CD4-positive, alpha-beta T cell treated with Interferon alpha-2 for 1 hour (primary cell): ENCODE data around the gene SLC66A3.

ENCODE experiments used
- DNase-seq, 2 donors: peaks; one replicate each; pipeline ENCODE4 v3.0.0-alpha.2; 2020 to 2022

SLC66A3 gene

GRCh38 chr2:11140492-11140891 lies 14.8 kb upstream of the SLC66A3 start:
- no peak for DNase-seq

DNA sequence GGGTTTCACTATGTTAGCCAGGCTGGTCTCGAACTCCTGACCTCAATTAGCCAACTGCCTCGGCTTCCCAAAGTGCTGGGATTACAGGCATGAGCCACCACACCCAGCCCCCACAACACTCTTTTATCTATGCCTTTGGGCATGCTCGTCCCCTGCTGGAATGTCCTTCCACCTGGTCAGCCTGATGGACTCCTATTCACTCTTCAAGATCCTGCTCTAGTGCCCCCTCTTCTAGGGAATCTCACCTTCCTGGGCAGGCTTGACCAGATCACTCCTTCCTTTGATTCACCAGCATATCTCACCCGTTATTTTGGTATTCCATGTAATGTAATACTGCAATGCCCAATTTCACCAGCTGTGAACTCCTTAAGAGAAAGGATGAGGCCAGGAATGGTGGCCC lies 13.9 kb upstream of the SLC66A3 start:
- no peak for DNase-seq

DNA sequence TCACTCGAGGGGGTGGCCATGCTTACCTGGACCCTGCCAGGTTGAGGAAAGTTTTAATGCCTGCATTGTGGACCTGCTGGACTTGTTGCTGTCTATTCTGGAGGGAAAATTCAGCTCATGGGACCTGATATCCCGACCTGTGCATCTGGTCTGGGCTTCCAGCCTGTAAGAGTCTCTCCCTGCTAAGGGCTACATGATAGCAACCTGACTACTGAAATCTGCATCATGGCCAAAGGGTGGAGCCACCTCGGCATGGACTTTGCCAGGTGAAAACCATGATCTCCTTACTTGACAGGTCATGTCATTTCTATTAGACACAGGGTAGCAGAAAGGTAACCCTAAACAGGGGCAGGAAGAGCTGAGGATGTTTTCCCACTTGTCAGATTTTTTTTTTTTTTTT lies 12.9 kb upstream of the SLC66A3 start:
- no peak for DNase-seq

DNA sequence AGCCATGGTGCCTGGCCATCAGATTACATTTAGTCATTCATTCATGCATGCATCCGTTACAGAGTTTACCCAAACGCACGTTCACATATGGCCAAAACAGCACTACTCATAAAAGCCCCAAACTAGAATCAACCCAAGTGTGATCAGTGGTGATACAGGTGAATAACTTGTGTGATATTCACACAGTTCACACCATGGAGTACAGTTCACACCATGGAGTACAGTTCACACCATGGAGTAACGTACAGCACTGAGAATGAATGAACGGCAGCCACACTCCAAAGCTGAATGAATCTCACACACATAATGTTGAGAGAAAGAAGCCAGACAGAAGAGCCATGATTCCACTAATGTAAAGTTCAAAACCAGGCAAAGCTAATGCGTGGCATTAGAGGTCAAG lies 12.3 kb upstream of the SLC66A3 start:
- no peak for DNase-seq

GRCh38 chr2:11144077-11144737 lies 11.1 kb upstream of the SLC66A3 start:
- DNase-seq: no peak

DNA sequence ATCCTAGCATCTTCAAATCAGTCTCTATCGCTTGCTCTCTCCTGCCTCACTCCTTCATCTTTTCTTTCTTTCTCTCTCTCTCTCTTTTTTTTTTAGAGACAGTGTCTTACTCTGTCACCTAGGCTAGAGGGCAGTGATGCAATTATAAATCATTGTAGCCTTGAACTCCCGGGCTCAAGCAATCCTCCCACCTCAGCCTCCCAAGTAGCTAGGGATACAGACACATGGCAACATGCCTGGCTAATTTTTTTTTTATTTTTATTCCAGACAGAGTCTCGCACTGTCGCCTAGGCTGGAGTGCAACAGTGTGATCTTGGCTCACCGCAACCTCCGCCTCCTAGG lies 10.6 kb upstream of the SLC66A3 start:
- no peak for DNase-seq

- no peak for DNase-seq
Observed at GRCh38 chr2:11145350-11145749, 9.9 kb upstream of the SLC66A3 start.

GRCh38 chr2:11146076-11146475 lies 9.2 kb upstream of the SLC66A3 start:
- no peak for DNase-seq

DNA sequence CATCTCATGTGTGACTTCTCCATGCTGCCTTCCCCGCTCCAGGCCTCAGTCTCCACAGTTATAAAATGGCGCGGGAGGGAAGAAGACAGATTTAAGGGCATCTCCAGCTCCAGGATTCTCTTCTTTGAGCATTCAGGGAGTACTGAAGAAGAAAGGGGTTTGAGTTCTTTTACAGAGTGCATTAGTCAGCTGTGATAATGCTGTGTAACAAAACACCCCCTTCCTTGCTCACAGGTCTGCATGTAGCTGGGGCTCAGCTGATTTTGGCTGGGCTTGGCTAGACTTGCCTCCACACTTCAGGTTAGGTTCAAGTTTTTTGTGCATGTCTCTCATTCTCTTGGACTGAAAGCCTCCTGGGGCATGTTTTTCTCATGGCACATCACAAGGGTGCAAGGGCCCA lies 8.0 kb upstream of the SLC66A3 start:
- no peak for DNase-seq

DNA sequence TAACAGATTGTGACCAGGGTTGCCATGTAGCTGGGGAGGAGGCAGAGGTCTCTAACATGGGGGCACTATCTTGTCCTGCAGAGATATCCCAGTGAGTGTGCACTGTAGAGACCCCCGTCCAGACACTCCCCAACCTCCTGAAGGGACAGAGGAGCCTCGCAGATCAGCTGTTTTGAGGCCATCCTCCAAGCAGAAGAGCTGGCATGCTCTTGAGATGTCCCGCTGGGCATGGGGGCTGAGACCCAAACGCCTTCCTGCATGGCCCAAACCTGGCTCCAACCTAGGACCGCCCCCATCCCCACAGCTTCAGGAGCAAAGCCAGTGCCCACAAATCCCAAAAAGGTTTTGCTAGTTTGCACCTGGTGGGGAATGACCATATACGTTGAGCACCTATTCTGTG lies 2.7 kb upstream of the SLC66A3 start:
- DNase-seq: no peak

GRCh38 chr2:11154016-11154922 lies 998 bp upstream of the SLC66A3 start:
- DNase-seq: no peak

DNA sequence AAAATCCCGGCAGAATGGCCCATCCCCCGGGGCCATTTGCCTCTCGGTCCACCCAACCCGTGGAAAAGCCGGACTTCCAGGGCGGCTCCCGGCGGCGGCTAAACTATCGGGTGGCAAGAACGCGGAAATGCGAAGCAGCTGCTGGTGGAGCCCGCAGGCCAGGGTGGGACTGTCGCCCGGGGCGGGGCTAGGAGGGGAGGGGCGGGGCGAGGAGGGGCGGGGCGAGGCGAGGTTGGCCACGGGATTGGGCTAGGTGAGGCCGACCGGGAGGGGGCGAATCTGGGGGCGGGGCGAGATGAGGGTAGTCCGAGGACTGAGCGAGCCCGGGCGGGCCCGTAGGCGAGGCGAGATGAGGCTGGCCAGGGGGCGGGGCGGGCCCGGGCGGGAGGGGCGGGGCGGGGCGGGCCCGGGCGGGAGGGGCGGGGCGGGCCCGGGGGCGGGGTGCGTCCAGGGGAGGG lies 315 bp upstream of the SLC66A3 start:
- DNase-seq: peak; percentile 98

DNA sequence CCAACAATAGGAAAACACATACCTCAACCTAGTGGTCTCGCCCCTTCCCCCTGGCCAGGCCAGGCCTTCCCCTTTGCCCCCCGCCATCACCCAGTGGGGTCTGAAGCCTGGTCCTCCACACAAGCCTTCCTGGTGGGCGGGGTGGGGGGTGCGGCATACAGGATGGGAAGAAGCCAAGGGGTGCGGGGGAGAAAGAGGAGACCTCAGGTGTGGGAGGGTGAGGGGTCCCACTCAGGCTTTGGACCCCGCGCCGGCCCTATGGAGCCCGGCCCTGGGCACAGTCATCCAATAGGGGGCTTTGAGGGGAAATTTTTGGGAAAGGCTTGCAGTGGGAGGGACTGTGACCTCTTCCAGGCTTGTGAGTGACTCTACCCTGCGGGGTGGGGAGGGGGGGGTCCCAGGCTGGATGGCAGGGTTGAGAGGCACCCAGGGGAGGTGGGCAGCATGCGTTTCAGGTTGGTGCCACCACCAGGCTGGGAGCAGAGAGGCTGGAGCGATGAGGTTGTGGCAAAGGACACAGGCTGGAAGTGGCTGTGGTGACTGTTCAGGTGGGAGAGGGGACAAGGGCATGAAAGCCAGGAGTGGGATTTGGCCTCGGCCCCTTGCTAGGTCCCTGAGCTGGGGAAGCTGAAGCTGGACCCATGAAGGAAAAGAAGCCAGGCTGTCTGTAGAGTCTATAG lies 1.3 kb downstream of the SLC66A3 start:
- DNase-seq: no peak

- no peak for DNase-seq
Observed at GRCh38 chr2:11157296-11157695, 2.0 kb downstream of the SLC66A3 start.

GRCh38 chr2:11157731-11158130 lies 2.5 kb downstream of the SLC66A3 start:
- no peak for DNase-seq

GRCh38 chr2:11158916-11159573 lies 3.8 kb downstream of the SLC66A3 start:
- no peak for DNase-seq

- no peak for DNase-seq
Observed at GRCh38 chr2:11159574-11160170, 4.4 kb downstream of the SLC66A3 start.

DNA sequence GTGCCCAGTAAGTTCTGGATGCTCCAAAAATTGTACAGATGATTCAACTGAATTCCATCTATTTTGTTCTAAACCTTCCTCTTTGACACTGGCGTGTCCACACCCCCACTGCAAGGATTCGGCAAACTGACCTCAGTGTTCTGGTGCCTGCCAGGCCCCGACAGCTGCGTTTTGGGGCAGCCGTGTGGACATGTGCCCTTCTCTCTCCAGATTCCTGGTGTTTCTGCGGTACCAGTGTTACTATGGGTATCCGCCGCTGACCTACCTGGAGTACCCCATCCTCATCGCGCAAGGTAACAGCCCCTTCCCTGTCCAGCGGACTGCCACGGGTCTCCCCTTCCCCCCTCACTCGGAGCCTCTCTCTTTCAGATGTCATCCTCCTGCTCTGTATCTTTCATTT lies 5.0 kb downstream of the SLC66A3 start:
- no peak for DNase-seq

DNA sequence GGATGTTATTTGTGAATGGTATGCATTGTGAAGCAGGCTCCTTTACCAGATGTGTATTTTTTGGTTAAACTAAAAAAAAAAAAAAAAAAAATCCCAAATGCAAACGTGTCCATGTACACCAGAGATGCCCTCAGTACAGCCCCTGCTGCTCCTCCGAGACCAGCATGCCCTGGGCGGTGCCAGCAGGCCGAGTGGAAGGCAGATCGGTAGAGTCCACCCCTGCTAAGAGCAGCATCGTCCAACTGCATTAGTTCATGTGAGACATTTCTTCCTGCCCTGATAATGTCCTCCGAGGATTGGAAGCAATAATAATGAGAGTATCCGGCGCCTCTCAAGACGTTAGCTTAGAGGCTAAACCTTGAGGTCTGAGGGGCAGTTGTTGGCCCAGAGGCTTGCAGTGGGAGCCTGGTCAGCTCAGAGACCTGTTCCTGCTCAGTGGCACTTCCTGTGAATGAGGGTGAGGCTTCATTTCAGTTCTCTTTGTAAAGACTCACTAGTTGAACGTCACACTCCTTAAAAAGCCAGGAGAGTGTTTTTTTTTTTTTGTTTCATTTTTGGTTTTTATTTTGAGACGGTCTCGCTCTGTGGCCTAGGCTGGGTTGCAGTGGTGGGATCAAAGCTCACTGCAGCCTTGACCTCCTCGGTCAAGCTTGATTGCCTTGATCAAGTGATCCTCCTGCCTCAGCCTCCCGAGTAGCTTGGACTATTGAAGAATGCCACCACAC lies 5.6 kb downstream of the SLC66A3 start:
- DNase-seq: peak in 1 of 2 donors; percentile 47

- DNase-seq: no peak
Observed at GRCh38 chr2:11161747-11162146, 6.5 kb downstream of the SLC66A3 start.

DNA sequence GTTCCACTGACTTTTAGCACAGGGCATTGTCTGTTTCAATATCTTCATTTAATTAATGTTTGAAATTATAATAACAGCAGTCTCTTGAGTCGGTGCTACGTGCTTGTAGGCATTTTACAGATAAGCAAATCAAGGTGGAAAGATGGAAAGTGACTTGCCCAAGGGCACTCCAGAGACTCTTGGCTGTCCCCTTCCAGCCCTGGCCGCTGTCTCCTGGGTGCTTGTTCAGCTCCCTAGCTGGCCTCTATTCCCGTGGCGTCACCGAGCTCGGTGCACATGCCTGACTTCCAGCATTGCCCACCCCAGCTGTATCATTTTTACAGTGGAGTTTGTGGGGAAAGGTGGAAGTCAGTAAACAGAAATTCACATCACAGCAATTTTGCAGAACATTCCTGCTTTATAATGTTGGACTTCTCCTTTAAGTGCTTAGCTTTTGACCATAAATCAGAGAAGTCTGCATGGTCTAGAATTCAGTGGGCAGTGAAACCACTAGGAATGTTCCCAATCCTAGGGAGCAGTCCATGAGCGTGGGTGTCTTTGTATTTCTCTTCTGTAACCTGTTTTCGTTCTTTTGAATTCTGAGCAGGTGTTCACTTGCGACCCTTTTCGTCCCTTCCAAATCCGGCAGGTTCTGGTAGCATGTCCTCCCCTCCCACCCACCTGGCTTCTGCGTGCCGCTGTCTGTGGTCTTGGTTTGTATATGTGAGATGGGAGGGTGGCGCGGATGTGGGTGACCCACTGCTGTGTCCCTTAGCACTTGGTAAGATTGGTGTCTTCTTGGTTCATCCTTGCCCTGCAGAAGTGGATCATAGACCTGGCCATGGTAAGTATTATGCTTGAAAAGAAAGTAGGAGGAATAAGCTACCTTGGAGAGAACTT lies 8.4 kb downstream of the SLC66A3 start:
- DNase-seq: no peak
